ENCODE measurements around the gene WWC2.
A peak's percentile ranks its signal among the peaks of the same experiment; 100 is the strongest.
"Not testable (repeated sequence)": the region's sequence is repeated elsewhere in the genome, so short reads cannot be mapped to it uniquely, and the experiment has no call there.

Gene WWC2

DNA sequence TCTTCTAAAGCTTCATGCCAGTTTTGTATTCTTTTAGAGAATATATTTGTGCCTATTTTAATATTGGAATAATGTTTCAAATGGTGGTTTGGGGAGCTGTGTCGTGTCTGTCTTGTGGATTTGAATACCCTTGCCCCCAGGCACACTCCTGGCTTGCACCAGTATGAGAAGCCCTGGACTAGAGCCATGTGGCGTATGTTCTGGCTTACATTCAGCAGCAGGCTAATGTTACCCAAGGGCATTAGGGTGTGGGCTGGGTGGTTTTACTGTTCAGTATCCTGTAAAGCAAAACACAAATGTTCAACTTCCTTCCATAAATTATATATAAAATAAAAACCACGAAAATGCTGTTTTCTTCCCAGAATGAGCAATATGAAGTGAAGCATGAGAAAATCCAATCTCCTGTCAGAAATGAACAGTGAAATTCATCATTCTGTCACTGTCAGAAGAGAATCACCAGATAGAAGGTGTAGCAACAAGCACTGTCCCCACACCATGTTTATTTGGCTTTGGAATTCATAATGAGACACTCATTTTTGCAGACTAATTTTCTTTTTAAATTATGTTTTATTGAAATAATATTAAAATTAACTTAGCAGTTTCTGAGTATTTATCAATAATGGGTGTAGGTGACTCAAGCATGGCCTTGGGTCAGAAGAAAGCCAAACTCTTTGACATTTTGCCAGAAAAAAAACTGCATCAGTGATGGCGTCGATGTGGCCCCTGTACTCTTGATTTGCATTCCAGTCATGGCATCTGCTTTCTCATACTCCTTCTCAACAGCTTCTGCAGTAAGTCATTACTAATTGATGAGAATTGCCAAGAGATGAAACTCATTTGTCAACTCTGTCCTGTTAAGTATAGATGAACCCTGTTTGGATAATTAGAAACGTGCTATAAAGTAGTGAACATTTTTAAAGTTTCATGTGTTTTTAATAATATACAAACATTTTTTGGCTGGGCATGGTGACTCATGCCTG lies 43.8 kb downstream of the WWC2 start:
- DNase-seq = no peak

DNA sequence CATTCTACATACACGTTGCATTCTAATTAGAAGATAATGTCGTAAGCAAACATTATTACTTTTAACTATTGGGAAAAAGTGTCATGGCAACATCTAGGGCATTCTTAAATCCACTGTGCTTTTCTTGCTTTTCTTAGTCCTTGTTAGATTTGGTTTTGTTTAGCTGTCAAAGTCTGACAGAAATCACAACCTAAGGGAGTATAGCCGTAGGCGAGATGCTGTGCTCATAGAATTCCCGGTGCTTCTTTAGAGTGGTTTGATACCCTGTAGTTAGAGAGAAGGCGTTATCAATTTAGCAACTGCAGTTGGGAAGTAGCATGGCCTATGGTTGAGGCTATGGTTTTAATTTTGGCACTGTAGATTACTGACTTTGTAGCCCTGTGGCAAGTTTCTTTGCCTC lies 45.7 kb downstream of the WWC2 start:
- no peak for DNase-seq

- no peak for DNase-seq
Observed at GRCh38 chr4:183145773-183146172, 46.7 kb downstream of the WWC2 start.

- no peak for DNase-seq
Observed at GRCh38 chr4:183146478-183146877, 47.4 kb downstream of the WWC2 start.

- no peak for DNase-seq
Observed at GRCh38 chr4:183147196-183147595, 48.1 kb downstream of the WWC2 start.

DNA sequence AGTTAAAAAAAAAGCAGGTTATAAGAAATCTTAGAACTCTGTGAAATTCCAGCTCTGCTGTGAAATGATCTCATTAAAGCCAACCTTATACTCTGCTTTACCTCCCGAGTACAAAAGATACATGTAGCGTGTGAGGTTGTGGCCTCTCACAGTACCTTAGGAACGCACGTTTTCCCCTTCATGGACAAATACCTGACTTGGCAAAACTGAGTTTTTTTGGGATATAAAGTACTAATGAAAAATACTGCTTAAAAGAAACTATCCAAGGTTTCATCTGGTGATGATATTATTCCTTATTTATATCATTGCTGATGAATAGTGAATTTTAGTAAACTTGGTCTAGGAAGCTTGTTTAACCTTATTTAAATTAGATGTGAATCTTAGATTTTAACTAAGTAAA lies 48.9 kb downstream of the WWC2 start:
- DNase-seq = no peak

GRCh38 chr4:183149616-183150539 lies 50.8 kb downstream of the WWC2 start:
- no peak for DNase-seq

DNA sequence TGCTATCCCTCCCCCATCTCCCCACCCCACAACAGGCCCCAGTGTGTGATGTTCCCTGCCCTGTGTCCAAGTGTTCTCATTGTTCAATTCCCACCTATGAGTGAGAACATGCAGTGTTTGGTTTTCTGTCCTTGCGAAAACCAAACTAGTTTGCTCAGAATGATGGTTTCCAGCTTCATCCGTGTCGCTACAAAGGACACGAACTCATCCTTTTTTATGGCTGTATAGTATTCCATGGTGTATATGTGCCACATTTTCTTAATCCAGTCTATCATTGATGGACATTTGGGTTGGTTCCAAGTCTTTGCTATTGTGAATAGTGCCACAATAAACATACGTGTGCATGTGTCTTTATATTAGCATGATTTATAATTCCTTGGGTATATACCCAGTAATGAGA lies 51.6 kb downstream of the WWC2 start:
- DNase-seq = not testable (repeated sequence)

DNA sequence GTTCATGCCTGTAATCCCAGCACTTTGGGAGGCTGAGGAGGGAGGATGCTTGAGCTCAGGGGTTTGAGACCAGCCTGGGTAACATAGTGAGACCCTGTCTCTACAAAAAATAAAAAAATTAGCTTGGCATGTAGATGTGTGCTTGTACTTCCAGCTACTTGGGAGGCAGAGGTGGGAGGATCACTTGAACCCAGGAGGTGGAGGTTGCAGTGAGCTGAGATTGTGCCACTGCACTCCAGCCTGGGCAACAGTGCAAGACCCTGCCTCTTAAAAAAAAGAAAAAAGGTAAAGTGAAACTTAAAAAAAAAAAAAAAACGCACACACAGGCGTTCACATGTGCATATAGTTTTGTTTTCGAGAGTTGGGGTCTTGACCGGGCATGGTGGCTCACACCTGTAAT lies 53.2 kb downstream of the WWC2 start:
- not testable (repeated sequence) for DNase-seq

DNA sequence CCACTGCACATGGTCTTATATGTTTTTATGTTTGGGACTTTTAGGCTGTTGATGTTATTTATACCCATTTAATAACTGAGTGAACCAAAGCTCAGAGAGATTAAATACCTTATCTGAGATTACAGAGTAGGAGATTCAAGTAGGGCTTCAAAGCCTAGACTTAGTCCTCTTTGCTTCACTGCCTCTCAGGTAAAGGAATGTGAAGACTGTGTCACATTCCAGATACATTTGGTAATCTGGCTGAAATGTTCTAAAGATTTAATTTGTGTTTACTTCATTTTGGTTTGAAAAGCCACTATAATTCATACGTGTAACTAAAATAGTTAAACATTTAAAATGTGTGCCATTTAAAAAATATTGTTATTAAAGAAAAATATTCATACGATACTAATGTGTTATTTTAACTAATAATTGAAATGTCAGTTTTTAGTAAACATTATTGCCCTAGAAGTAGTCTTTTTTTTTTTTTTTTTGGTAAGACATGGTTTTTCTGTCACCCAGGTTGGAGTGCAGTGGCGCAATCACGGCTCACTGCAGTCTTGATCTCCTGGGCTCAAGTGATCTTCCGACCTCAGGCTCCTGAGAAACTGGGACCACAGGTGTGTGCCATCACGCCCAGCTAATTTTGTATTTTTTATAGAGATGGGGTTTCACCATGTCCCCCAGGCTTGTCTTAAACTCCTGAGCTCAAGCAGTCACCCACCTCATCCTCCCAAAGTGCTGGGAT lies 54.3 kb downstream of the WWC2 start:
- no peak for DNase-seq

DNA sequence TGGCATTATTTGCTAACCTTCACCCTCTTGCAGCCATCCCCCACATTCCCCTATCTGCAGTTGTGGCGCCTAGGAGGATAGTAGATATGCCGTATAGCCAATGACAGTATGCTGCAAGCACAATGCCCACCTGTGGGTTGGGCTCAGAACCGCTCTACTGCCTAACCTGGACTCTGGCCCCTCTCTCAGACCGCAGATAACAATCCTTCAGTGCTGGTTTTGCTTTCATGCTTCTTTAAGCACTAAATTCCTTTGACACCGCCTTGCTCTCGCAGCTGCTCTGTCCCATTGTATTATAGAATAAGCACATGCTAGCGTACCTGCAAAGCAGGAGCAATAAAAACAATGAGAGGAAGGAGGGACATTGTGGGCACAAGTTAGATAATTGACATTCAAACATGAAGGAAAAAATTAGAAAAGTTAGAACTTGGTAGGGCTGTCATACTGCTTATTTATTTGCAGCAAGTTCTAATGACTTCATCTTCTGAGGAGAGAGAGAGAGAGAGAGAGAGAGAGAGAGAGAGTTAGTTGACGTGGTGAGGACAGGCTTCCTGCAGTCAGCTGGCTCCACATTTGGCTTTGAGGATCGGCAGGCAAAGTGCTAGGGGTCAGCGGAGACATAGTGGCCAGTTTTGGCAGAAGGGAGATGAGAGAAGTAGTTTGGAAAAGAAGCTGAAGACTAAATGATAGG lies 55.8 kb downstream of the WWC2 start:
- no peak for DNase-seq

DNA sequence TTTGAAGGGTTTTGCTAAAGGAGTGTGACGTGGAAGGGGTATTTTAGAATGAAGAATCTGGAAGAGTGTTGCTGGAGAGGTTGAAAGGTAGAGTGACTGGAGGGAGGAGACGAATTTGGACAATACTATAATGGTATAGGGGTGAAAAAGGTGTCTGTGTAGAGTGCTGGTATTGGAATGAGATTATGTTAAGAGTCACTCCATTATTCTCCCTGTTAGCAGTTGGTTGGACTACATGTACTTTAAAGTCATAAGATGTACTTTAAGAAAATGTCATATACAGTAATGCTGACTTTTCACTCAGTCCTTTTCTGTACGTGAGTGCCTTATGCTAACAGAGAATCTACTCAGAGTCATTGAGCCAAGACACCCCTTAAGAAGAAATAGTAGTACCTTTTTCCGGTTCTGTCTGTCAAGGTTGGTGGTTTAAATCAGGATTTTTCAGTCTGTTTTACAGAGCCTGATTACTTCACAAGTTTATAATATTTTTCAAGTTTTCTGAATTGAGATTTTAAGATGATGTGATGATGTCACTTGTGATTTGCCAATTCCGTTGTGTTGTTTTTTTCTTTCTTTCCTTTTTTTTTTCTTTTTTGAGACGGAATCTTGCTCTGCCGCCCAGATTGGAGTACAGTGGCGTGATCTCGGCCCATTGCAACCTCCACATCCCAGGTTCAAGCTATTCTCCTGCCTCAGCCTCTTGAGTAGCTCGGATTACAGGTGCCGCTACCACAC lies 56.6 kb downstream of the WWC2 start:
- DNase-seq = no peak

- DNase-seq = no peak
Observed at GRCh38 chr4:183157215-183157614, 58.2 kb downstream of the WWC2 start.

GRCh38 chr4:183158062-183158461 lies 59.0 kb downstream of the WWC2 start:
- DNase-seq = peak; percentile 4

- no peak for DNase-seq
Observed at GRCh38 chr4:183161630-183162029, 62.6 kb downstream of the WWC2 start.

GRCh38 chr4:183163135-183163534 lies 64.1 kb downstream of the WWC2 start:
- no peak for DNase-seq

DNA sequence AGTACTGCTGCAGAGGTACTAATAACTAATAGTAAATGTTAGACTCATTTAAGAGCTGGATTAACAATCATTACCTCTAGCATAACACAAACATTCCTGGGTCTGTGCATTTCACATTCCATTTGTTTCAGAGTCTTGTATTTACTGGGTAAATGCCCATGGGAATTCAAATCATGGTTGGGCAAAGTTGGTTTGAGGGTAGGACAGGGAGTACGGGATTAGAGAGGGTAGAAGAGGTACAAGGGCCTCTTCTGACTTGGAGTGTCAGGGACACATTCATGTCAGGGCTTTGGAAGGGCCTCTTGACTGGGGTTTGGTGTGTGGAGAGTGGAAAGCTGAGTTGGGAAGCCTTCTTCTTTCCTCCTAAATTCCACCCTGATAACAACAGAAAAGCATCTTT lies 65.9 kb downstream of the WWC2 start:
- DNase-seq = no peak

- DNase-seq = no peak
Observed at GRCh38 chr4:183165376-183165775, 66.3 kb downstream of the WWC2 start.

- DNase-seq = no peak
Observed at GRCh38 chr4:183170894-183171293, 71.8 kb downstream of the WWC2 start.

GRCh38 chr4:183171484-183172267 lies 72.6 kb downstream of the WWC2 start:
- DNase-seq = no peak

DNA sequence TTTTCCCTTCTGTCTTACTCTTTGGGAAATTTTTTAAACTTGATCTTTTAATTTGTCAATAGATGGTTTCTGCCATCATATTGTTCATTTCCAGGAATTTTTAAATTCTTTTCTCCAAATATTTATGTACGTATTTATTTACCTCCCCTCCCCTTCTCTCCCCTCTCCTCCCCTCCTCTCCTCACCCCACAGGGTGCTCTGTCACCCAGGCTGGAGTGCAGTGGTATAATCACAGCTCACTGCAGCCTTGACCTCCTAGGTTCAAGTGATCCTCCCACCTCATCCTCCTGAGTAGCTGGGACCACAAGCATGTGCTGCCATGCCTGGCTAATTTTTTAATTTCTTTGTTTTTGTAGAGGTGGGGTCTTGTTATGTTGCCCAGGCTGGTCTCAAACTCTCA lies 73.8 kb downstream of the WWC2 start:
- no peak for DNase-seq

Data from inflammatory macrophage treated with lipopolysaccharide for 4 hours (primary cell).